ENCODE data around the gene USP17L28.
"Not testable (repeated sequence)": the region's sequence is repeated elsewhere in the genome, so short reads cannot be mapped to it uniquely, and the experiment has no call there.

- TF ChIP-seq CTCF (conservative IDR thresholded peaks at IDR 0.05; ENCODE audit: low read depth, low read length): peak; percentile 30; the same call in 1 of the 2 replicates
- TF ChIP-seq EZH2 (IDR thresholded peaks at IDR 0.05; ENCODE audit: low read length, unreplicated experiment); EZH2phosphoT487 (IDR thresholded peaks at IDR 0.05; ENCODE audit: borderline replicate concordance, low read length): not testable (repeated sequence)
Measured at GRCh38 chr4:9381012-9381534, 32.4 kb downstream of the USP17L28 start.

Data from PC-3 (cell line).